ENCODE data around the gene ZMPSTE24. TPM values are rescaled to one million over a fixed set of nuclear protein-coding genes. Genes with fewer than 3 reads are reported as not detected.

ZMPSTE24 gene
- polyA plus RNA-seq, 3 donors = 6.4 to 45.6 (median 36.0) TPM

- H3K27me3 Mint-ChIP-seq (ENCODE audit: low read depth in 3 of 3) = peaks cover 0 to 2% (median 0%) of the 10 kb centered on the region in 3 donors
- H3K4me3 ChIP-seq (replicated peaks in 1 of 3; ENCODE audit: low read depth in 2 of 3, low read length in 3 of 3) = peak overlapping the region; percentile 88 to 99 (median 95)
- TF ChIP-seq CTCF (IDR thresholded peaks at IDR 0.05) = no peak
- H3K36me3 Mint-ChIP-seq = peaks cover 22 to 23% of the 10 kb centered on the region in 2 donors
- H4K20me1 ChIP-seq (ENCODE audit: insufficient read depth, low read length) = peaks cover 4% of the 10 kb centered on the region
- peak in 1 of 3 donors; percentile 18 for DNase-seq
- H3K4me3 Mint-ChIP-seq = peak overlapping the region; percentile 94 to 98
- intact Hi-C loops (cut with micrococcal nuclease) = loop anchor here (2.0 to 10.0 kb wide), 5 partner anchors 14 to 148 kb away; partner anchors contain the start of genes RLF (in 2 of the 2), COL9A2 (in 1 of the 2) and SMAP2 (in 1 of the 2)
- peak overlapping the region; percentile 95 for H2AFZ ChIP-seq (ENCODE audit: insufficient read depth, low read depth, low read length, poor library complexity, severe bottlenecking)
- peak overlapping the region; percentile 98 for H3K9ac ChIP-seq (ENCODE audit: insufficient read depth, low read length, poor library complexity, severe bottlenecking)
- H3K4me2 ChIP-seq (replicated peaks; ENCODE audit: extremely low read depth, low read length, poor library complexity, severe bottlenecking) = peak overlapping the region; percentile 79
- 0% methylated on average over 16 of the region's 16 CpGs for WGBS (ENCODE audit: insufficient coverage)
- H3K9me3 ChIP-seq (replicated peaks in 1 of 2; ENCODE audit: control insufficient read depth in 1 of 2, insufficient read depth in 1 of 2, low read length in 2 of 2) = no peaks in the 10 kb centered on the region
- peaks cover 15% of the 10 kb centered on the region for H3K4me1 Mint-ChIP-seq
- peaks cover 55% of the 10 kb centered on the region for H3K79me2 ChIP-seq (ENCODE audit: insufficient read depth, low read length)
- H3K27me3 ChIP-seq (ENCODE audit: control insufficient read depth in 2 of 2, insufficient read depth in 2 of 2, low read length in 2 of 2) = no peaks in the 10 kb centered on the region
- H3K9me3 Mint-ChIP-seq = no peaks in the 10 kb centered on the region
- peaks cover 11 to 19% of the 10 kb centered on the region in 2 donors for H3K4me1 ChIP-seq (ENCODE audit: control insufficient read depth in 1 of 2, insufficient read depth in 2 of 2, low read length in 2 of 2)
- peaks cover 22 to 29% of the 10 kb centered on the region in 2 donors for H3K36me3 ChIP-seq (replicated peaks in 1 of 2; ENCODE audit: control insufficient read depth in 1 of 2, insufficient read depth in 2 of 2, low read length in 2 of 2)
- H3K27ac Mint-ChIP-seq = peak overlapping the region; percentile 99 to 100 (median 100)
- H3K27ac ChIP-seq (ENCODE audit: low read depth in 1 of 2, low read length in 2 of 2) = peak overlapping the region; percentile 98 to 99
These were observed 736 bp upstream of the ZMPSTE24 start for GRCh38 chr1:40257313-40257687.

- no peak for DNase-seq
- Histone ChIP-seq H3K79me2 (ENCODE audit: insufficient read depth, low read length) (peaks cover 61% of the 10 kb centered on the region), H3K4me2 (replicated peaks; ENCODE audit: extremely low read depth, low read length, poor library complexity, severe bottlenecking) (peak overlapping the region; percentile 90), H4K20me1 (ENCODE audit: insufficient read depth, low read length) (peaks cover 4% of the 10 kb centered on the region), H3K4me1 (ENCODE audit: control insufficient read depth in 1 of 2, insufficient read depth in 2 of 2, low read length in 2 of 2) (peaks cover 11 to 19% of the 10 kb centered on the region in 2 donors), H2AFZ (ENCODE audit: insufficient read depth, low read depth, low read length, poor library complexity, severe bottlenecking) (peak overlapping the region; percentile 94), H3K27ac (ENCODE audit: low read depth in 1 of 2, low read length in 2 of 2) (peak overlapping the region; percentile 98 to 99), H3K27me3 (ENCODE audit: control insufficient read depth in 2 of 2, insufficient read depth in 2 of 2, low read length in 2 of 2) (no peaks in the 10 kb centered on the region), H3K36me3 (replicated peaks in 1 of 2; ENCODE audit: control insufficient read depth in 1 of 2, insufficient read depth in 2 of 2, low read length in 2 of 2) (peaks cover 33 to 40% of the 10 kb centered on the region in 2 donors), H3K9me3 (replicated peaks in 1 of 2; ENCODE audit: control insufficient read depth in 1 of 2, insufficient read depth in 1 of 2, low read length in 2 of 2) (no peaks in the 10 kb centered on the region), H3K9ac (ENCODE audit: insufficient read depth, low read length, poor library complexity, severe bottlenecking) (peak overlapping the region; percentile 98), H3K4me3 (replicated peaks in 1 of 3; ENCODE audit: low read depth in 2 of 3, low read length in 3 of 3) (peak overlapping the region; percentile 45 to 99 (median 88))
- Mint-ChIP-seq H3K36me3 (peaks cover 32 to 35% of the 10 kb centered on the region in 2 donors), H3K9me3 (no peaks in the 10 kb centered on the region), H3K27ac (peak overlapping the region; percentile 93 to 100 (median 99)), H3K4me1 (peaks cover 15% of the 10 kb centered on the region), H3K27me3 (ENCODE audit: low read depth in 3 of 3) (peaks cover 0 to 2% (median 0%) of the 10 kb centered on the region in 3 donors), H3K4me3 (peak overlapping the region; percentile 94 to 98)
- WGBS (ENCODE audit: insufficient coverage) = 0% methylated on average over 8 of the region's 10 CpGs
- intact Hi-C loops (cut with micrococcal nuclease) = loop anchor here (5.0 to 10.0 kb wide), 4 partner anchors 56 to 146 kb away; partner anchors contain the start of genes RLF (in 2 of the 2), COL9A2 (in 1 of the 2) and SMAP2 (in 1 of the 2)
- no peak for TF ChIP-seq CTCF (IDR thresholded peaks at IDR 0.05)
These were observed 371 bp downstream of the ZMPSTE24 start for GRCh38 chr1:40258445-40258769.
